ENCODE measurements around the gene ITGAD. TPM values are rescaled to one million over a fixed set of nuclear protein-coding genes. Genes with fewer than 3 reads are reported as not detected.
A peak's percentile ranks its signal among the peaks of the same experiment; 100 is the strongest.

Gene ITGAD
- total and polyA plus RNA-seq, 2 of the 8 experiments (the other 6 are each of a cell fraction or from before 2014, with no cell fraction given): 0.06 TPM; not detected in 1

- FAIRE-seq (no peak), DNase-seq (ENCODE audit: low read depth in 1 of 2, low spot score in 2 of 2) (no peak)
- Histone ChIP-seq H2BK5ac (ENCODE audit: low read depth, low read length) (no peak overlapping the region), H2BK15ac (ENCODE audit: low read length) (no peak overlapping the region), H3K4me3 (ENCODE audit: extremely low read depth in 1 of 4, insufficient read depth in 2 of 4, low read depth in 3 of 4, low read length in 4 of 4) (no peak overlapping the region), H3K56ac (replicated peaks; ENCODE audit: insufficient read length, low read depth, low read length) (no peak overlapping the region), H3K27ac (ENCODE audit: low read depth, low read length) (no peak overlapping the region), H3K4me1 (replicated peaks in 1 of 4; ENCODE audit: control insufficient read depth in 3 of 4, insufficient read depth in 4 of 4, low read length in 3 of 4) (peaks cover 0 to 5% (median 2%) of the 10 kb centered on the region in 4 experiments; a peak in 2 of 7 replicates), H2AK5ac (ENCODE audit: low read depth, low read length) (no peak overlapping the region), H2BK120ac (replicated peaks; ENCODE audit: low read depth, low read length) (no peak overlapping the region), H3K14ac (ENCODE audit: insufficient read length) (no peak overlapping the region), H3K4me2 (ENCODE audit: insufficient read depth in 1 of 2, low read depth in 2 of 2, low read length in 2 of 2) (no peak overlapping the region), H2AFZ (ENCODE audit: low read length) (no peak overlapping the region), H2BK20ac (ENCODE audit: low read length) (no peak overlapping the region), H3K9me3 (ENCODE audit: insufficient read depth in 2 of 2, low read depth in 1 of 2, low read length in 1 of 2) (peaks cover 0 to 4% of the 10 kb centered on the region in 2 experiments; a peak in 1 of 4 replicates), H3K27me3 (replicated peaks in 1 of 4; ENCODE audit: control insufficient read depth in 3 of 4, extremely low read depth in 1 of 4, insufficient read depth in 3 of 4, low read length in 3 of 4) (no peaks in the 10 kb centered on the region), H3K23ac (ENCODE audit: insufficient read length) (no peak overlapping the region), H4K8ac (ENCODE audit: extremely low read depth, insufficient read depth, low read length) (no peak overlapping the region), H3K36me3 (ENCODE audit: control insufficient read depth in 2 of 4, insufficient read depth in 4 of 4, low read length in 3 of 4) (no peaks in the 10 kb centered on the region), H4K91ac (replicated peaks; ENCODE audit: insufficient read length, low read length) (no peak overlapping the region), H3K23me2 (ENCODE audit: low read depth, low read length) (no peaks in the 10 kb centered on the region), H3K18ac (ENCODE audit: extremely low read depth, low read length) (no peak overlapping the region), H3K9ac (replicated peaks in 1 of 4; ENCODE audit: extremely low read depth in 1 of 4, low read depth in 3 of 4, low read length in 3 of 4) (no peak overlapping the region), H2BK12ac (ENCODE audit: low read depth, low read length) (no peak overlapping the region), H4K5ac (ENCODE audit: insufficient read length, low read depth, low read length) (no peak overlapping the region), H3K79me2 (ENCODE audit: control insufficient read depth in 1 of 2, insufficient read depth in 2 of 2, low read length in 2 of 2) (no peaks in the 10 kb centered on the region), H4K20me1 (replicated peaks in 1 of 2; ENCODE audit: control insufficient read depth in 1 of 2, insufficient read depth in 2 of 2, low read length in 2 of 2) (peaks cover 0 to 1% of the 10 kb centered on the region in 2 experiments), H3K79me1 (ENCODE audit: low read depth, low read length) (no peaks in the 10 kb centered on the region), H3K4ac (replicated peaks; ENCODE audit: insufficient read length, low read depth, low read length) (no peak overlapping the region)
- TF ChIP-seq ATF3 (IDR thresholded peaks at IDR 0.05; ENCODE audit: insufficient read depth, low read depth, low read length): no peak
- TF ChIP-seq SIN3A (conservative IDR thresholded peaks at IDR 0.05 in 1 of 2, IDR thresholded peaks at IDR 0.05 in 1 of 2; ENCODE audit: low read depth in 1 of 2, low read length in 2 of 2): no peak
- peak; percentile 37; the same call in 1 of the 2 replicates for TF ChIP-seq MAFK (IDR thresholded peaks at IDR 0.05; ENCODE audit: low read depth, low read length)
- TF ChIP-seq RNF2 (IDR thresholded peaks at IDR 0.05; ENCODE audit: borderline replicate concordance, low read depth, low read length, missing control alignments, poor library complexity, severe bottlenecking): no peak
- POLR2A ChIA-PET (ENCODE audit: partially characterized antibody): no interaction called here
- CTCF ChIA-PET (ENCODE audit: partially characterized antibody): interaction anchor here (1.0 to 5.8 kb wide), 3 partner anchors 8 to 52 kb away, joined by 3 to 38 read pairs (median 3); partner anchors contain the start of gene ZNF843
- WGBS, 2 experiments (ENCODE audit: extremely low coverage in 1 of 2, insufficient coverage in 1 of 2, insufficient read length in 1 of 2, insufficient replicate concordance in 2 of 2, low coverage in 1 of 2, low lambda C conversion rate in 2 of 2, missing lambda C conversion rate in 1 of 2): 88% methylated on average over 6 of the region's 6 CpGs; no CpG with 5 or more reads in 1 of the 2 experiments
Measured at GRCh38 chr16:31390504-31391041, 2.6 kb upstream of the ITGAD start.

Measured in H1 (cell line).